Cardiac septum (tissue), 1 donor: ENCODE measurements around the gene TYSND1. TPM values are rescaled to one million over a fixed set of nuclear protein-coding genes. Genes with fewer than 3 reads are reported as not detected.
A peak's percentile ranks its signal among the peaks of the same experiment; 100 is the strongest.
"Not testable (repeated sequence)": the region's sequence is repeated elsewhere in the genome, so short reads cannot be mapped to it uniquely, and the experiment has no call there.

Experiments used
- DNase-seq: peaks from one replicate; pipeline ENCODE4 v3.0.0-alpha.2; 2020; ENCODE audit warnings: low spot score
- intact Hi-C: fragments of 100-400 bp; cut with DNase I; formaldehyde crosslinking; loops from one replicate; pipeline ENCODE4 v1.14.0; 2022
- long read RNA-seq: library from polyadenylated mRNA; unstranded; transcript quantifications from one replicate; pipeline ENCODE4 v2.0.0, GENCODE V29; 2021
- total RNA-seq: library from RNA; stranded (reverse); fragmentation: NEBNext Ultra II Directional; extraction: Animal tissue kit (Norgen Biotek cat#: 25700); gene quantifications from one replicate; pipeline ENCODE4 v1.2.1, GENCODE V29; 2021
- donor health status: DM: no; HTN: no; CAD: no.

The TYSND1 gene, protein sequence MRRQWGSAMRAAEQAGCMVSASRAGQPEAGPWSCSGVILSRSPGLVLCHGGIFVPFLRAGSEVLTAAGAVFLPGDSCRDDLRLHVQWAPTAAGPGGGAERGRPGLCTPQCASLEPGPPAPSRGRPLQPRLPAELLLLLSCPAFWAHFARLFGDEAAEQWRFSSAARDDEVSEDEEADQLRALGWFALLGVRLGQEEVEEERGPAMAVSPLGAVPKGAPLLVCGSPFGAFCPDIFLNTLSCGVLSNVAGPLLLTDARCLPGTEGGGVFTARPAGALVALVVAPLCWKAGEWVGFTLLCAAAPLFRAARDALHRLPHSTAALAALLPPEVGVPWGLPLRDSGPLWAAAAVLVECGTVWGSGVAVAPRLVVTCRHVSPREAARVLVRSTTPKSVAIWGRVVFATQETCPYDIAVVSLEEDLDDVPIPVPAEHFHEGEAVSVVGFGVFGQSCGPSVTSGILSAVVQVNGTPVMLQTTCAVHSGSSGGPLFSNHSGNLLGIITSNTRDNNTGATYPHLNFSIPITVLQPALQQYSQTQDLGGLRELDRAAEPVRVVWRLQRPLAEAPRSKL
- 5.2 TPM for total RNA-seq
- long read RNA-seq, transcript TYSND1-201 (4 exons, 3,644 nt) = major isoform, 20 of 31 reads
- long read RNA-seq, partial matches to known transcripts = 4 of 31 reads
- long read RNA-seq, other reads (novel, unspliced or antisense) = 2 of 31 reads

DNA sequence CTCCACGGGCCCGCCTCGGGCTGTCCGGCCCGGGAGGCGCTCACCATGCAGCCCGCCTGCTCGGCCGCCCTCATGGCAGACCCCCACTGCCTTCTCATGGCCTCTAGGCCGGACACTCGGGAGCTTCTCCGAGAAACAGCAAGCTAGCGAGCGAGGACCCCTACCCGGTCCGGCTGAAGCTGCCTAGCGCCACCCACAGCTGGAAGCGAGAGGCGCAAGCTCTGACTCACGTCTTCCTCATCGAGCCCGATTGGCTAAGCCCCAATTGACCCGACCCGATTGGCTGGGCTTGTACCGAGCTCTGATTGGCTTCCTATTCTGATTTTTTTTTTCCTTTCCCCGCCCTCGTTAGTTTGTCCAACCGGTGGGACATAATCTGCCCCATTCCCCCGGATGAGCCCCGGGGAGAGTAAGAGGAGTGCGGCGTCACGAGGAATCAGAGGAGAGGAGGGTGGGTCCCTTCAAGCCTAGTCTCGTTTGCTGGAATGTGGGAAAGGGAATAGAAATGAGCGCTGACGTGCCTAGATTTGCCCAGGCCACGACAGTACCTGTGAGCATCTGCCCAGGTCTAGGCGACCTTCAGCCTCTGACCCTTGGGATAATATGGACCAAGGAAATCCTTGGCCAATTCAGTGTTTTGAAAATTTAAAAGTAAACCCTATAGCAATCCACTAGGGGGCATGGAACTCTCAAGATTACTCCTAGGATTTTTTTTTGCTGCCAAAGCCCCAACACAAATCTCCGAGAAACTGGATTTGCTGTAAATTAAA is at the start of gene TYSND1:
TYSND1 (minus strand) TSS at position 212 of the 770 bp plus-strand sequence; CDS start at position 98, 114 bp downstream.
- intact Hi-C loops = no loop called here
- DNase-seq = peak; percentile 97

DNA sequence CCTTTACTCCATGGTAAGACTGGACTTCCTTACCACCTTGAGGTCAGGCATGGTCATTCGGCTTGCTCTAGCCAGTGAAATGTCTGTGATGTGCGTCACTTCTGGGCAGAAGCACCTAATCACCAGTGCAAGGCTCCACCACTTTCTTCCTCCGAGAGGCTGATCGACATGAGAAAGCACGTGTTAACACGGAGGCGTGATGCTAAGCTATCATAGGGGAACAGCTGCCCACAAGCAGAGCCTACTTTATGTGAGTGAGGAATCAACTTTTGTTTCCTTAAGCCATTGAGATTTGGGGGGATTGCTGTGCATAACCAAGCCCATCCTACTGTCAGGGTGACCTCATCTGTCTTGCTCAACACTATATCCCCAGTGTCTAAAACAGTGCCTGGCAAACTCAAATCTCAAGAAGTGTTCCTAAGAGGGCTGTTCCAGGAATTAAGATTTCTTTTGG is 46.9 kb upstream of the TYSND1 start:
- DNase-seq = no peak
- intact Hi-C loops = no loop called here

DNA sequence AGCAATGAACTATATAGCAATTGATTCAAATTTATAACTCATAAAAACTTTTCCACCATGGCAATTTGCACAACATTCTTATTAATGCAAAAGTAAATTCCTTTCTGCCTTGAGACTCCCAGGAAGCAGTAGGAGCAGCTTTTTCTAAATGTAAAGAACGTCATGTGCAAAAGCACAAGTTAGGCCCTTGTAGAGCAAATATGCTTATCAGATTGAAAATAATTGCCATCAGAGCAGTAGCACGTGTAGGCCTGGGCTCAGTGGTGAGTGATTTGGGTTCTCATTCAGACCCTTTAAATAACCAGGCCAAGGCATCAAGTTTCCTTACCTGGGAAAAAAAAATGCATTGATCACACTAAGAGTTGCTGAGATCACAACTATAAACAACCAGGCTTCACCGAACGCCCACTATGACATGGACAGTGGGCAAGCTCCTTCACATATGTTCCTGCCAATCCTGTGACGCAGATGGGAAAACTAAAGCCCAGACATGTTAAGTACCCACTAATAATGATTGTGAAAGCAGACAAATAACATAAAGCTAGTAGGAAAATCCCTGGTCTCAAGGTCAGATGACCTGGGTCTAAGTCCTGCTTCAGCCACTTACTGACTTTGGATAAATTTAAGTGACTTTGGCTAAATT is 45.9 kb upstream of the TYSND1 start:
- intact Hi-C loops = no loop called here
- DNase-seq = no peak

DNA sequence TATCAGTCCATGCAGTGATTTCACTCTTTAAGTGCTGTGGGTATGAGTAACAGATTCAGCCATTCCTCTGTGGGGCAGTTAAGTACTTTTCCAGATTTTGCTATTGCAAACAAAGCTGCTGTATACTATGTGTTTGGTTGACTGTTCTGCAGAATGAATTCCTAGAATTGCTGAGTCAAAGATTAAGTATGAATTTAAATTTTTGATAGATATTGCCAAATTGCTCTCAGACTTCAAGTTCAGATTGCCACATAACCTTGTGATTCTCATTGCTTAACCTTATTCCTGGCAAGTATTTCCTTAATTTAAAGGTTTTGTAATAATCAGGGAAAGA is 45.4 kb upstream of the TYSND1 start:
- intact Hi-C loops = no loop called here
- DNase-seq = no peak

DNA sequence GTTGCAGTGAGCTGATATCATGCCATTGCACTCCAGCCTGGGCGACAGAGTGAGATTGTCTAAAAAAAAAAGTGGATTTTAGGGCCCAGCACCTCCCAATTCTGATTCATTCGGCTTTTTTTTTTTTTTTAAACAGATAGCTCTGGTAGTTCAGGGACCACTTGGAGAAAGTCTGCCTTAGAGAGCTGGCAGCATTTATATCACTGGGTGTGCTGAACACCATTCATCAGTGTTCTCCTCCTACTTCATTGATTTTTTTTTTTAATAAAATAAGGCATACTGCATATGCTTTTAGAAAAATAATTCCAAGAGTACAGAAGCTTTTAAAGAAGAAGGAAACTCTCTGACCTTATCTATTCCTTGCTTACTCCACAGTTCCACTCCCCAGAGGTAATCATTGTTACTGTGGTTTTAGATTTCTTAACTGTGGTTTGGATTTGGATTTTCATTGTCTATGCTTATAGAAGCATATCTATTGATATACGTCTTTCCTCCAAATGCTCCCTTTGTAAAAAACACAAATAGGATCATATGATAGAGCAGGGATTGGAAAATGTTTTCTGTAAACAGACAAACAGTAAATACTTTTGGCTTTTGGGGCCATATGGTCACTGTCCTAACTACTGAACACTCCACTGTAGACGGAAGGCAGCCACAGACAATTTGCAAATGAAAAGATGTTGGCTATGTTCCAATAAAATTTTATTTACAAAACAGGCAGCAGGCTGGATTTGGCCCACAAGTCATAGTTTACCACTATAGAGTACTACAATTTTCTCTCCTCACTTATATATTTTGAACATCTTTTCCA is 44.9 kb upstream of the TYSND1 start:
- intact Hi-C loops = no loop called here
- no peak for DNase-seq

DNA sequence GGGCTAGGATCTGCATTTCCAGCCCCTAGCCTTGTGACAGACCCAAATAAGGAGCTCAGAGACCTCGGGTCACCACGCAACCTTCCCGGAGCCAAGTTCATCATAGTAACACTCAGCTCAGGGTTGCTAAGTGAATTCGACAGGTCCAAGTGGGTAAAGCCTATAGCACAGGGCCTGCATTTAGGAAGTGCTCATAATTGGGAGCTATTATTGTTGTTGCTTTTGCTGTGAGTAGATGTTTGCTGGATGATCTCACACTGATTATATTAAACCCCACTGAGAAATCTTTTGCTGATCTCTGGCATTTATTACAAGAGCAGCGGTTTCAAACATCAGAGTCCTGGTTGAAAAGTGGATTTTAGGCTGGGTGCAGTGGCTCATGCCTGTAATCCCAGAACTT is 44.1 kb upstream of the TYSND1 start:
- DNase-seq = no peak
- intact Hi-C loops = no loop called here

DNA sequence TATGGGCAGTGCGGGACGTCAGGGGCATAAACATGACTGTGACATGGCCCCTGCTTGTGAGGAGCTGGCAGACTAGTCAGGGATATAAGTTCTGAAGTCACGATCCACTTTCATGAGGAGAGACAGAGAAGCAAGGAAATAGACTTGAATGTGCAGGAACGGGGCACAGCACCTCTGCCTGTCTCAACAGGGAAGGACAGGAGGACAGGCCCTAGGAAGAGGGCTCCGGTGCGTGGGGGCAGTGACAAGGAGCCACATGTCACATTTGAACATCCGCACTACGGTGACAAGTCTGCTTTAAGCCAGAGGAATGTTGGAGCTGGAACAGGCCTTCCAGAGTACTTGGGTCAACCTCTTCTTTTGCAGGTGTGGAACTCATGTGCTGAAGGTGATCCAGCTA is 43.6 kb upstream of the TYSND1 start:
- intact Hi-C loops = no loop called here
- DNase-seq = no peak

DNA sequence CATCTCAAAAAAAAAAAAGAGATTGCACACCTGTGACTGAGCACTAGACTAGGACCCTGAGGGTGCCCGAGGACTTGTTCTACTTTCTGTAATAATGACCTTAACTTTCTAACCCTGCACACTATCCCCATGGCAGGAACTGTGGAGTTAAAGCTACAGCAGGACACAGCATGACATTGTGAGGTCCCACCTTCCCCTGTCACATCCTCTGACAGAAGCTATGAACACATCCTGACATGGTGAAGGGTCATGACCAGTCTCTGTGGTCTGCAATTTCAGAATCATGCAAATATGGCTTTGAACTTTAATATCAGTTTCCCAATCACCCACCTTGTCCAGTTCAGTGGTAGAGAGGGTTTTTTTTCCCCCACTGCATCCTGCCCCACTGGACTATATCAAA is 42.3 kb upstream of the TYSND1 start:
- no peak for DNase-seq
- intact Hi-C loops = no loop called here

DNA sequence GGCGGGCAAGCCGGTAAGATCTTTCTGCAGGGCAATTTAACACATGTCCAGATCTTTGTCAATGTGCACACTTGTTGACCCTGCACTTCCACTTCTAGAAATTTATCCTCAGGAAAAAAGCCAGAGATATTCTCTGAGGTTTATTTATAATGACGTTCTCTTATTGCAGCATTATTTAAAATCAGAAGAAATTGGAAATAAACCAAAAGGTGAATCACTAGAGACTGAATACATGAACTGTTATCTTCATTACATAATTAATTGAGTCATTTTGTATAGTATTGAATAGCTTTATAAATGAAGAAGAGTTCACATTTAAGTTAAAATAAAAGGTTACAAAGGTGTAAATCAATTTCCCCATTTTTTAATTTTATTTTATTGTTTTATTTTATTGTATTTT is 40.1 kb upstream of the TYSND1 start:
- DNase-seq = no peak
- intact Hi-C loops = no loop called here

DNA sequence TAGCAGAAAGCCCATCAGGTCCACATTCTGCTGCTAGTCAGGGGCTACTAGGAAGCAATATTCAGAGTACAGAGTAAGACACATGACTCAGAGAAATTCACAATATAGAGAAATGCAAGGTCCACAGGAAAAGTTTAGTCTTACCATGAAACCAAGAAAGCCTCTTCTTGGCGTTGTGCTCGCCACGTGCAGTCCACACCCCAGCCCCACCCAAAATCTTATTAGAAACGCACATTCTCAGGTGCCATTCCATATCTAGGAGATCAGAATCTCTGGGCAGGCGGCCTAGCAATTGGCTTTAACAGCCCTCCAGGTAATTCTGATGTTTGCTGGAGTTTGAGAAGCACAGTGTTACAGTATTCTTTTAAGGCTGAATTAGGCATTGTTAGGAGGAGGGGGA is 39.6 kb upstream of the TYSND1 start:
- intact Hi-C loops = no loop called here

DNA sequence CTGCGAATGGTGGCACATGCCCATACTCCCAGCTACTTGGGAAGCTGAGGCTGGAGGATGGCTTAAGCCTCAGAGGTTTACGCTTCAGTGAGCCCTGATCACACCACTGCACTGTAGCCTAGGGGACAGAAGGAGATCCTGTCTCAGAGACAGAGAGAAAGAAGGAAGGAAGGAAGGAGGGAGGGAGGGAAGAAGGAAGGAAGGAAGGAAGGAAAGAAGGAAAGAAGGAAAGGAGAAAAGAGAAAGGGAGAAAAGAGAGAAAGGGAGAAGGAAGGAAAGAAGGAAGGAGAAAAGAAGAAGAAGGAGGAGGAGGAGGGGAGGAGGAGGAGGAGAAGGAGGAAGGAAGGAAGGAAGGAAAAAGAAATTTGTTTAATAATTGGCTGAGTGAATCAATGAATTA is 36.8 kb upstream of the TYSND1 start:
- intact Hi-C loops = no loop called here
- DNase-seq = no peak

More for the DNA sequence above, 39.6 kb upstream of the TYSND1 start:
- no peak for DNase-seq

DNA sequence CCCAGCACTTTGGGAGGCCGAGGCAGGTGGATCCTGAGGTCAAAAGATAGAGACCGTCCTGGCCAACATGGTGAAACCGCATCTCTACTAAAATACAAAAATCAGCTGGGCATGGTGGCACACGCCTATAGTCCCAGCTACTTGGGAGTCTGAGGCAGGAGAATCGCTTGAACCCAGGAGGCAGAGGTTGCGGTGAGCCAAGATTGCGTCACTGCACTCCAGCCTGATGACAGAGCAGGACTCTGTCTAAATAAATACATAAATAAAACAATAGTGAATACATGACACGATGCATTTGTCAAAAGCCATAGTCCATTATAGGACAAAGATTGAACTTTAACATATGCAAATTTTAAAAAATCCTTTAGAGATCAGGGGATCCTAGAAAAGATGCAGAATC is 32.7 kb upstream of the TYSND1 start:
- not testable (repeated sequence) for DNase-seq

DNA sequence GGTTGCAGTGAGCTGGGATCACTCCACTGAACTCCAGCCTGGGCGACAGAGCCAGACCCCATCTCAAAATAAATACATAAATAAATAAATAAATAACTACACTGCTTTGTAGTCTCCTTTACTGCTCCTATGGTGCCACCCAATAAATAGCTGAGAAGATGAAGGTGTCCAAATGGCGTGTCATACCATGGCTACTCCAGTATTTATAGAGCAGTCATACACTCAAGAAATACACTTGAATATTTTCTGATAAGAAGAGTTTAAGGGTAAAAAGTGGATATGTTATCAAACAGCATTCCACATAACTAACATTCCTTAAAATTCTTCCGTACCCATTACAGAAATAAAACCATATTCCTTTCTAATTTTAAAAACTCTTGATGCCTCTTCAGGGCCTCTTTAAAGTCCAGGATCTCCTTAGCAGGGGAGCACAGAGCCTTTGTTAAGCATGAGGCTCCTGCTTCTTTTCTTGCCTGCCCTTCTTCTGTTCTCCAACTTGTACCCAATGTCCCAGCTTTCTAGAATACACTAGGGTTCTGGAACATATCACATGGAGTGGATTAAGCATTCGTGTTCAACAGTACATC is 31.7 kb upstream of the TYSND1 start:
- no peak for DNase-seq
- intact Hi-C loops = no loop called here

More for the DNA sequence above, 32.7 kb upstream of the TYSND1 start:
- intact Hi-C loops = not testable (repeated sequence)

DNA sequence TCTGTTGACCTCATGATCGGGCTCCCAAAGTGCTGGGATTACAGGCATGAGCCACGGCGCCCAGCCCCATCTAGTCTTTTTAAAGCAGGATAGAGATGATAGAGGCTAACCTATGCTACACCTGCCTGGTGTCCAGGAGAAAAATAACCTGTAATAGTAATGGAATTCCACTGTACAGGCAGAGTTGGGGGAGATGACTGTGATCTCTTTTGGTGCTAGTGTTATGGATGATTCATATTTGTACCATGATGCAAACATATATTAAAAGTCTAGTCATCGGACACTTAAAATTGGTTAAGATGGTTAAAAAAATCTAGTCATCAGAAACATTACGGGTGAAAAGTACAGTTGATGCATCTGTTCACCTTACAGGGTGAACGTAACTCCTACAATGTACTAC is 29.9 kb upstream of the TYSND1 start:
- intact Hi-C loops = no loop called here
- DNase-seq = no peak

DNA sequence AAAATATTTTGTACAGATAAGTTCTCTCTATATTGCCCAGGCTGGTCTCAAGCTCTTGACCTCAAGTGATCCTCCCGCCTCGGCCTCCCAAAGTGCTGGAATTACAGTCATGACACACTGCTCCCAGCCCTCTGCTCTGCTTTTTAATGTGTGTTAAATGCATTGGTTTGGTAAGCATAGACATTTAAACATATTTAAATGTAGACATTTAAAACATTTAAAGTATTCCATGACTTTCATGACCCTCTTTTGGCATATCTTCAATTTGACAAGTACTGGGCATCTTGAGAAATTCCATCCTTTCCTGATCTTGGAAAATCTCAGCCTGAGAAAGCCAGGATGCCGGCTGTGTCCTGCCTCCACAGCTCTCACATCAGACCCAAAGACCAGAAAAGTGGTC is 29.0 kb upstream of the TYSND1 start:
- intact Hi-C loops = no loop called here
- no peak for DNase-seq

DNA sequence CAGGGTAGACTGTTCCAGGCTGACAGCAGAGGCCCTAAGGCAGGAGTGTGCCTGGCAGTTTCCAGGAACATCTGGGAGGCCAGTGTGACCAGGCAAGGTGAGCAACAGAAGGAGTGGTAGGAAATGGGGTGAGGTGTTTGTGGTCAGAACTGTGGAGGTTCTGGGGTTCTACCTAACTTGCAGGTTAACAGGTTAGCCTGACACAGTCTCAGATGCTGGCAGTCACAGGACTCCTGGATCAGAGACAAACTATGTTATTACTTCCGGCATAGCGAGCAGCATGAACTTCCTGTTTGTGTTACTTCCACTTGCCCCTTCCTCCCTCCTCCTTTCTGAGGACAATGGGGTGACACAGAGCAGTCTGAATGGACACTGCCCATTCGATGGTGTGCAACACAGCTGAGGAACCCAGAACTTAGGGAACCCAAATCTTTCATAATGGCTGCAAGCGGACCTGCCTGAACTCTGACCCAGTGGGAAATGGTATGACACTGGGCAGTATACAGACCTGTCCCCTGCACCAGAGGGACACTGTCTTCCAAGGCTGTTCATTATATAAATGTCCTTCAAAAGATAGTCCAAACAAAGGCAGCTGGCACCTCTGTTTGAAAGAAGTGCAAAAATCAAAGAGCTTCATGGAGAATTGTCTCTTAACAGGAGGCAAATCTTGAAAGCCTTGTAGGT is 27.7 kb upstream of the TYSND1 start:
- intact Hi-C loops = no loop called here
- DNase-seq = no peak

DNA sequence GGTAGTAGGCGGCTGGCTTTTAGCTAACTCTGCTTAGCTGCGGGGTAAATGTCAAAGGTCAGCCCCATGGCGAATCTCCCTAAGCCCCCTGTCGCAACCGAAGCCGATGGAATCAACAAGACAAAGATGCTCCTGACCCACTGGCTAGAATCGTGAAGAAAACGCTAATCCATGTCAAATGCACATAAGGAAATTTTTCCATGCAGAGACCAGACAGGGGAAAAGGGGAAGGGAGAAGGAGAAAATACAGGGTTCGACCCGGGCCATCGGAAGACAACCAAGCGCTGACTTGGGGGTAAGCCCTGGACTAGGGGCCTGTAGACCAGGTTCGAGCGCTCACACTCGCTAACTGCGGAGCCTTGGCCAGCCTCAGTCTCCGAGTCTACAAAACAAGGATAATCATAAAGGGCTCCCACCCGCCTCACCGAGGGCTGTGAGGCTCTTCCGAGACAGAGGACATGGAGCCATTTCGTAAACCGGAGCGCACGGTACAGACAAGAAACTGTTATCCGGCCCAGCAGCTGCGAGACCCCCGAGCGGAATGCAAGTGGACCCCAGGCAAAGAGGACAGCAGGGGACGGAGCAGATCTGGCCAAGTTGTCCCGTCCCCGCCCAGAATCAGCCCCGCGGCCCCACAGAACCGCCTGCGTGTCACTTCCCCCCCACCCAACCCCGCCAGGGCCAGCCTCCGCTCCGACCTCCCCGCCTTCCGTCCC is 23.3 kb upstream of the TYSND1 start:
- DNase-seq = no peak
- intact Hi-C loops = no loop called here

DNA sequence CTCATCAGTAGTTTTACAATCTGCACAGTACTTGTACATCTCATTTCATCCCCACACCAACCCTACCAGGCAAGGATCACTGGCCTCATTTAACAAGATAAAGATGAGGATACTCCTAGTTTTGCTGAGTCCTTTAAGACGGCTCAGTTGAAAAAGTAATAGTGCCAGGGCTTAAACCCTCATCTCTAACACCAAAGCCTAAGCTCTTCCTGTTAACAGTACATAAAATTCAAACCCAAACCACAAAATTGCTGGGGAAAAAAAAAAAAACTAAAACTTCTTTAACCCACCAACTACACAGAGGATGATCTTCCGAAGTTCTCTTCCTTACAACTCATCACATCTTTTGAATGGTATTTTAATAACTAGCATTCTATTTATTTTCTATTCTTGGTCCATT is 22.5 kb upstream of the TYSND1 start:
- no peak for DNase-seq

More for the DNA sequence above, 22.5 kb upstream of the TYSND1 start:
- intact Hi-C loops = no loop called here
